Glutamatergic neuron (in vitro differentiated cells): ENCODE measurements around the gene FES. TPM values are rescaled to one million over a fixed set of nuclear protein-coding genes. Genes with fewer than 3 reads are reported as not detected.

Source experiments
- DNase-seq: peaks from one replicate; pipeline ENCODE4 v3.0.0; 2022
- H3K27ac Mint-ChIP-seq: one replicate; pipeline ENCODE4 v1.8.0; 2020; ENCODE audit warnings: mild to moderate bottlenecking, mixed read lengths, inconsistent platforms; ENCODE audit not compliant: unreplicated experiment
- H3K27me3 Mint-ChIP-seq: one replicate; pipeline ENCODE4 v1.8.0; 2020; ENCODE audit warnings: mild to moderate bottlenecking, moderate library complexity, mixed read lengths, inconsistent platforms; ENCODE audit not compliant: unreplicated experiment
- H3K36me3 Mint-ChIP-seq: one replicate; pipeline ENCODE4 v1.8.0; 2020; ENCODE audit warnings: mild to moderate bottlenecking, mixed read lengths, inconsistent platforms; ENCODE audit not compliant: unreplicated experiment
- H3K4me1 Mint-ChIP-seq: one replicate; pipeline ENCODE4 v1.8.0; 2020; ENCODE audit warnings: mild to moderate bottlenecking, low read depth, mixed read lengths, inconsistent platforms; ENCODE audit not compliant: unreplicated experiment
- H3K4me3 Mint-ChIP-seq: one replicate; pipeline ENCODE4 v1.8.0; 2020; ENCODE audit warnings: mild to moderate bottlenecking, mixed read lengths, inconsistent platforms; ENCODE audit not compliant: unreplicated experiment
- H3K9me3 Mint-ChIP-seq: one replicate; pipeline ENCODE4 v1.8.0; 2020; ENCODE audit warnings: mild to moderate bottlenecking, moderate library complexity, mixed read lengths, inconsistent platforms; ENCODE audit not compliant: unreplicated experiment
- total RNA-seq: library from RNA; stranded (reverse); fragmentation: NEBNext Ultra II Directional; extraction: Animal tissue kit (Norgen Biotek cat#: 25700); gene quantifications from one replicate; pipeline ENCODE4 v1.2.1, GENCODE V29; 2021; ENCODE audit not compliant: unreplicated experiment
- TF ChIP-seq, protein P1 (sequence below): fragments of 200-600 bp; sonication (generic); IDR thresholded peaks from one replicate; pipeline ENCODE4 v1.5.0; 2021; ENCODE audit not compliant: partially characterized antibody, unreplicated experiment

Gene FES
- total RNA-seq, 1 donor from 2014 or later = 3.3 TPM

GRCh38 chr15:90931828-90932659 lies 47.7 kb downstream of the FES start, which contains the start of gene HDDC3:
Gene HDDC3 (minus strand): TSS chr15:90932549. CDS start chr15:90932540, 9 bp downstream.
- Mint-ChIP-seq H3K4me3 (peak within 1 kb of the TSS; percentile 91), H3K36me3 (no peaks in the 10 kb centered on the region), H3K4me1 (peaks cover 18% of the 10 kb centered on the region), H3K9me3 (peaks cover 2% of the 10 kb centered on the region), H3K27me3 (peaks cover 8% of the 10 kb centered on the region), H3K27ac (peak within 1 kb of the TSS; percentile 80)
- peak; percentile 95 for DNase-seq
- TF ChIP-seq, protein P1, sequence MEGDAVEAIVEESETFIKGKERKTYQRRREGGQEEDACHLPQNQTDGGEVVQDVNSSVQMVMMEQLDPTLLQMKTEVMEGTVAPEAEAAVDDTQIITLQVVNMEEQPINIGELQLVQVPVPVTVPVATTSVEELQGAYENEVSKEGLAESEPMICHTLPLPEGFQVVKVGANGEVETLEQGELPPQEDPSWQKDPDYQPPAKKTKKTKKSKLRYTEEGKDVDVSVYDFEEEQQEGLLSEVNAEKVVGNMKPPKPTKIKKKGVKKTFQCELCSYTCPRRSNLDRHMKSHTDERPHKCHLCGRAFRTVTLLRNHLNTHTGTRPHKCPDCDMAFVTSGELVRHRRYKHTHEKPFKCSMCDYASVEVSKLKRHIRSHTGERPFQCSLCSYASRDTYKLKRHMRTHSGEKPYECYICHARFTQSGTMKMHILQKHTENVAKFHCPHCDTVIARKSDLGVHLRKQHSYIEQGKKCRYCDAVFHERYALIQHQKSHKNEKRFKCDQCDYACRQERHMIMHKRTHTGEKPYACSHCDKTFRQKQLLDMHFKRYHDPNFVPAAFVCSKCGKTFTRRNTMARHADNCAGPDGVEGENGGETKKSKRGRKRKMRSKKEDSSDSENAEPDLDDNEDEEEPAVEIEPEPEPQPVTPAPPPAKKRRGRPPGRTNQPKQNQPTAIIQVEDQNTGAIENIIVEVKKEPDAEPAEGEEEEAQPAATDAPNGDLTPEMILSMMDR = peak; percentile 93

DNA sequence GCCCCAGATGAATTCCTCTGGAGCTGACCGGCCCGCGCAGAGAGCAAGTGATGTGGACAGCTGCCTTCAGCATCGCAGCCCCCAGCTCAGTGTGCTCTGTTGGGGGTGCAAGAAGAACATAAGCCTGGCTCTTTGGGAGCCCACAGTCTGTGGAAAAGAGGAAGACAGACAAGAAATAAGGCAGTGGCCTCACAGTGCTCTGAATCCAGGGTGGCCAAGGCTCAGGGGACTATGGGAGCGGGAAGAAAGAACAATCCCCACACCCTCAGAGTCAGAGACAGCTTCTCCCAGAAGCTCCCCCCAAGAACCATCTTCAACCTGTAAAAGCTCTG lies 48.3 kb downstream of the FES start:
- H3K4me1 Mint-ChIP-seq = peaks cover 18% of the 10 kb centered on the region
- H3K9me3 Mint-ChIP-seq = peaks cover 2% of the 10 kb centered on the region
- no peak for DNase-seq
- no peaks in the 10 kb centered on the region for H3K36me3 Mint-ChIP-seq
- peaks cover 8% of the 10 kb centered on the region for H3K27me3 Mint-ChIP-seq
- TF ChIP-seq, protein P1 = peak; percentile 59
- H3K4me3 Mint-ChIP-seq = peak overlapping the region; percentile 46
- peak overlapping the region; percentile 70 for H3K27ac Mint-ChIP-seq

GRCh38 chr15:90933301-90933700 lies 49.0 kb downstream of the FES start:
- Mint-ChIP-seq H3K4me3 (no peak overlapping the region), H3K27me3 (peaks cover 8% of the 10 kb centered on the region), H3K4me1 (peaks cover 18% of the 10 kb centered on the region), H3K27ac (no peak overlapping the region), H3K36me3 (no peaks in the 10 kb centered on the region), H3K9me3 (peaks cover 2% of the 10 kb centered on the region)
- no peak for DNase-seq
- TF ChIP-seq, protein P1 = no peak

DNA sequence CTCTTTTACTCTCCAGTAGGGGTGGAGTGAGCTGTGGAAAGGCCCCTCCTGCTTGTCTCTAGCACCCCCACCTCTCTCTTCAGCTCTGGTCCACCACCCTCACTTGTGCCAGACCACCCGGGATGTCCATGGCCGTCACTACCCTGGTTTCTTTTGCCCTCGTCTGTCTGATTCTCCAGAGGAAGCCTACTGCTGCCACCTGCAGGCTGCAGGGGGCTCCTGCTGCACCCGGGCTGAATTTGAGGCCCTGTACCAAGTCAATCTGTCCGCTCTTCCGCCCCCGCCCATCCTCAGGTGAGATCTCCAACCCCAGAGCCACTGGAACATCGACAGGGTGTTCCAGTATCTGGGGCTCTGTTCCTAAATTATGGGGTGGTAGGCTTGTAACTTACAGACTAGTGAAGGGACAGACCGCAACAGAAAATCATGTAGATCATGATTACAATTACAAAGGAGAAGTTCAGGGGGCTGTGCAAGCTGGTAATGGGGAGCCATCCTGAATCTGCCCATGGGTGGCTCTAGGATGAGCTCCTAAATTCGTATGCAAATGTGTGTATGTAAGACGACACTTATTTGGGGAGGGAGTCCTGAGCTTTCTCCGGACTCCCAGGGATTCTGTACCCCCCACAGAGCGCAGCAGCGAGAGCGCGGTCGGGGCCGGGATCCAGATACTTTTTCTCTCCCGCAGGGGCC lies 50.1 kb downstream of the FES start:
- DNase-seq = peak; percentile 91
- peaks cover 8% of the 10 kb centered on the region for H3K27me3 Mint-ChIP-seq
- TF ChIP-seq, protein P1 = peak; percentile 81
- peaks cover 18% of the 10 kb centered on the region for H3K4me1 Mint-ChIP-seq
- peak overlapping the region; percentile 95 for H3K4me3 Mint-ChIP-seq
- peaks cover 2% of the 10 kb centered on the region for H3K9me3 Mint-ChIP-seq
- H3K36me3 Mint-ChIP-seq = no peaks in the 10 kb centered on the region
- H3K27ac Mint-ChIP-seq = peak overlapping the region; percentile 80
